ENCODE data around the gene MAEL.

DNA sequence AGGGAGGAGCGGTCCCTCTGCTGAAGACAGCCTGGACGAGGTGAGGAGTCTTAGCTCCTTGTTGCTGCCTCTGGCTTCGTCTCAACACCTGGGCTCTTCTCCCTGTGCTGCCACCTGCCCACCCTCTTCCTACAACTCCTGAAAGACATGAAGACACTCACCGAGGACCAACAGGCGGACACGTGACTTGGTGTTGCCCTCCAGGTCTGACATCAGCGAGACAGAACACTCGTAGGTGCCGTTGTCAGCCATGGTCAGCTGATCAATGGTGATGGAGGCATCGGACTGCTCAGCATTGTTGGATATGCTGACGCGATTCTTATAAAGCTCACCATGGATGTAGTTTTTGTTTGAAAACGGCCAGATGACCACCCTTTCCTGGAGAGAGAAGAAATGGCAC is 79.7 kb downstream of the MAEL start:
- no peak for TF ChIP-seq CTCF (IDR thresholded peaks at IDR 0.05 in 4 of 5, conservative IDR thresholded peaks at IDR 0.05 in 1 of 5)
- no peak for TF ChIP-seq POLR2A (IDR thresholded peaks at IDR 0.05)

All from gastrocnemius medialis (tissue), 4 donors.